ENCODE measurements around the gene DHRS2.
"Not testable (repeated sequence)": the region's sequence is repeated elsewhere in the genome, so short reads cannot be mapped to it uniquely, and the experiment has no call there.

DHRS2 gene, protein sequence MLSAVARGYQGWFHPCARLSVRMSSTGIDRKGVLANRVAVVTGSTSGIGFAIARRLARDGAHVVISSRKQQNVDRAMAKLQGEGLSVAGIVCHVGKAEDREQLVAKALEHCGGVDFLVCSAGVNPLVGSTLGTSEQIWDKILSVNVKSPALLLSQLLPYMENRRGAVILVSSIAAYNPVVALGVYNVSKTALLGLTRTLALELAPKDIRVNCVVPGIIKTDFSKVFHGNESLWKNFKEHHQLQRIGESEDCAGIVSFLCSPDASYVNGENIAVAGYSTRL

DNA sequence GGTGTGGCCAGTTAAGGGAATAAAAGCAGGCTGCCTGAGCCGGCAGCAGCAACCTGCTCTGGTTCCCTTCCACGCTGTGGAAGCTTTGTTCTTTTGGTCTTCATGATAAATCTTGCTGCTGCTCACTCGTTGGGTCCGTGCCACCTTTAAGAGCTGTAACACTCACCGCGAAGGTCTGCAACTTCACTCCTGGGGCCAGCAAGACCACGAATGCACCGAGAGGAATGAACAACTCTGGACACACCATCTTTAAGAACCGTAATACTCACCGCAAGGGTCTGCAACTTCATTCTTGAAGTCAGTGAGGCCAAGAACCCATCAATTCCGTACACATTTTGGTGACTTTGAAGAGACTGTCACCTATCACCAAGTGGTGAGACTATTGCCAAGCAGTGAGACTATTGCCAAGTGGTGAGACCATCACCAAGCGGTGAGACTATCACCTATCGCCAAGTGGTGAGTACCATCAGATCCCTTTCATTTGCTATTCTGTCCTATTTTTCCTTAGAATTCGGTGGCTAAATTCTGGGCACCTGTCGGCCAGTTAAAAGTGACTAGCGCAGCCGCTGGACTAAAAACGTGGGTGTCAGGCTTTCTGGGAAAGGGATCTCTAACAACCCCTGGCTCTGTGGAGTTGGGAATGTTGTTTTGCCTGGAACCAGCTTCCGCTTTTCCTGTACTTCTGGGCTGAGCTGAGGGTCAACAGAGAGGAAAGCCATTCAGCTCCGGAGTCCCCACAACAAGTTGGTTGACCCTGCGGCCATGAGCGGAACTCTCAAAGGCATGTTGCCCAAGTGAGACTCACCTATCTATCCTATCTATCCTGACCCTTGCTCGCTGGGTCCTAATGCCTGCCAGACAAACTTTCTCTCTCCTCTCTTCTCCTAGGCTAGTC lies at the start of gene DHRS2:
DHRS2 (plus strand) TSS at position 48 of the 895 bp plus-strand sequence. CDS start 2,501 bp downstream, outside the sequence.
- FAIRE-seq = no peak

- FAIRE-seq = no peak
These were observed 47.1 kb upstream of the DHRS2 start for GRCh38 chr14:23588884-23589598.

- no peak for FAIRE-seq
These were observed 46.6 kb upstream of the DHRS2 start for GRCh38 chr14:23589606-23590005.

GRCh38 chr14:23590198-23590597 lies 46.0 kb upstream of the DHRS2 start:
- FAIRE-seq = no peak

DNA sequence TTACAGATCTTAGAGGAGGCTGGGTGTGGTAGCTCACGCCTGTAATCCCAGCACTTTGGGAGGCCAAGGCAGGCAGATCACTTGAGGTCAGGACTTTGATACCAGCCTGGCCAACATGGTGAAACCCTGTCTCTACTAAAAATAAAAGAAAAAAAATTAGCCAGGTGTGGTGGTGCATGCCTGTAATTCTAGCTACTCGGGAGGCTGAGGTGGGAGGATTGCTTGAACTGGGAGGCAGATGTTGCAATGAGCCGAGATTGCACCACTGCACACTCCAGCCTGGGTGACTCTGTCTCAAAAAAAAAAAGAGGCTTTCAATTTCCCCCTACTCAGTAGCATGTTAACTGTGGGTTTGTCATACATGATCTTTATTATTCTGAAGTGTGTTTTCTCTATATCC lies 42.0 kb upstream of the DHRS2 start:
- not testable (repeated sequence) for FAIRE-seq

DNA sequence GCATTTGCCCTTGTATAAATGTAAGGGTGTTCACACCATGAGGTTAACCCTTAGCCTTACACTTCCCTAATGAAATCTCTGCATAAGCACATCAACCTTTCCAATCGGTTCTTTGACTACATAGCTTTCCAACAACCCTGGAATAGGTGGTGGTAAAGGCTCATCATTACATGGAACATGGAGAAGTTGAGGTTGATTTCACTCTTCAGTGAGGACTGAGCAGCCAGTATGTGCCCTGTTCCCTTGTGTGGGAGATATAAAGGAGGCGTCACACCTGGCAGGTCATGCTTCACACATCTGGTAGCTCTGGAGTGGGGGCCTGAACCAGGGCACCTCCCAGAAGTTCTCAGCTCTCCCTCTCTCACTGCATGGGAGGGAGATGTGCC lies 35.8 kb upstream of the DHRS2 start:
- FAIRE-seq = no peak

DNA sequence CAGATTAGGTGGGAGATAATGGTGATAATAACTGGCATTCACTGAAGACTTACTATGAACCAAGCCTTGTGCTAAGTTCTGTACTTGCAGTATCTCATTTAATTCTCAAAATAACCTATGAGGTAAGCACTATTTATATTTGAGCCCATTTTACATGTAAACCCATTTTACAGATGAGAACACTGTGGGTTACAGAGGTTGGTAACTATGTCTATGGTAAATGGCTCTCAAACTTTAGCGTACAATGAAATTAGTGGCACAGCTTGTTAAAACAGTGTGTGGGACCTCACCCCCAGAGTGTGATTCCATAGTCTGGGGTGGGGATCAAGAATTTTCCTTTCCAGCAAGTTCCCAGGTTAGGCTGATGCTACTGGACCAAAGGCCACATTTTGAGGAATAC lies 35.4 kb upstream of the DHRS2 start:
- no peak for FAIRE-seq

GRCh38 chr14:23601424-23601823 lies 34.7 kb upstream of the DHRS2 start:
- FAIRE-seq = no peak

GRCh38 chr14:23601845-23602180 lies 34.4 kb upstream of the DHRS2 start:
- FAIRE-seq = no peak

GRCh38 chr14:23602181-23603095 lies 33.7 kb upstream of the DHRS2 start:
- FAIRE-seq = no peak

DNA sequence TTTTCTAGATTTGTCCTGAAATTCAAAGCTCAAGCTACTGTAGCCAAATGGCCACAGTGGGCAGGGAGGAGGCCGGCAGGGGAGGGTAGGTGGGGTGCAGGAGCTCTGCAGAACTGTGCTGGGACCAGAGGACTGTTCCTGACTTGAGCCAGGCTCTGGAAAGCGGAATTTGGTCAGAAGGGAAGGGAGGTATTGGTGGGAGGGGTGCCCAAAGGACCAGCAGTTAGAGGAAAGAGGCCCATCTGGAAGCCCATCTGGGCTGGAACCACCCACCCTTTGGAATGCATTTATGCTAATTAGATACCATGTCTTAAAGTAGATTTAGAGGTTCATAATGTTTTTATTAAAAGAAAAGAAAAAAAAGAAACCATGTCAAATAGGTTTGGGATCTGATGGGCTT lies 33.1 kb upstream of the DHRS2 start:
- no peak for FAIRE-seq

DNA sequence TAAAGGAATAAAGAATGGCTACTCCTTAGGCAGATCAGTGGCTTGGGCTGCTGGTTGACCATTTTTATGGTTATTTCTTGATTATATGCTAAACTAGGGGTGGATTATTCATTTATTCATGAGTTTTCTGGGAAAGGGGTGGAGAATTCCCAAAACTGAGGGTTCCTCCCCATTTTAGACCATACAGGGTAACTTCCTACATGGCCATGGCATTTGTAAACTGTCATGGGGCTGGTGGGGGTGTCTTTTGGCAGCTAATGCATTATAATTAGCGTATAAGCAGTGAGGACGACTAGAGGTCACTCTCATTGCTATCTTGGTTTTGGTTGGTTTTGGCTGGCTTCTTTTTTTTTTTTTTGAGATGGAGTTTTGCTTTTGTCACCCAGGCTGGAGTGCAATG lies 32.0 kb upstream of the DHRS2 start:
- FAIRE-seq = no peak

- FAIRE-seq = no peak
These were observed 31.4 kb upstream of the DHRS2 start for GRCh38 chr14:23604675-23605170.

- FAIRE-seq = no peak
These were observed 30.1 kb upstream of the DHRS2 start for GRCh38 chr14:23605931-23606585.

- FAIRE-seq = no peak
These were observed 27.7 kb upstream of the DHRS2 start for GRCh38 chr14:23608454-23608853.

DNA sequence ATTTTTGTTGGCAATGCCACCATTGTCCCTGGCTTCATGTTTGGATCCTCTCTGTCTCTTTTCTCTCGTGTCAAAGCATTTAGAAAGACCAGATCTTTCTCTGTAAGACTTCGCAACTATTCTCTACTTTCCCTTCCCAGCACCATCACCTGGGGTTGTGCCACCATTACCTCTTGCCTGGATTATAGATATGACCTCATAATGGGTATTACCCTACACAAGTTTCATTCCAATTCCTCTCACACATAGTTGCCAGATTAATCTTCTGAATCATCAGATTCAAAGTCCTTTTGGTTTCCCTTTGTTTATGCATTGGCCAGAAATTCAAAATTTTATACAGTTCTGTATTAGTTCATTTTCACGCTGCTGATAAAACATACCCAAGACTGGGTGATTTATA lies 27.2 kb upstream of the DHRS2 start:
- FAIRE-seq = no peak

DNA sequence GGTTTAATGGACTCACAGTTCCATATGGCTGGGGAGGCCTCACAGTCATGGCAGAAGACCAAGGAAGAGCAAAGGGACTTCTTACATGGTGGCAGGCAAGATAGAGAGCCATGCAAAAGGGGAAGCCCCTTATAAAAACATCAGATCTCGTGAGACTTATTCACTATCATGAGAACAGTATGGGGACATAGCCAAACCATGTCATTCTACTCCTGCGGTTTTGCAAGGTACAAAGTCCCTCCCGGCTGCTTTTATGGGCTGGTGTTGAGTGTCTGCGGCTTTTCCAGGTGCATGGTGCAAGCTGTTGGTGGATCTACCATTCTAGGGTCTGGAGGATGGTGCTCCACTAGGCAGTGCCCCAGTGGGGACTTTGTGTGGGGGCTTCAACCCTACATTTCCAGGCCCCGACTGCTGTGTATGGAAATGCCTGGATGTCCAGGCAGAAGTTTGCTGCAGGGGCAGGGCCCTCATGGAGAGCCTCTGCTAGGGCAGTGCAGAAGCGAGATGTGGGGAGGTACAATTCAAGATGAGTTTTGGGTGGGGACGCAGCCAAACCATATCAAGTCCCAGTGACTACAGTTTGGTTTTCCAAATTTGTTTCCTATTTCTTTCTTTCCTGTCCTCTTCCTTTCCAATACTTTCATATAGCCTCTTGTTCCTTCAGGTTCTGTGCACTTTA lies 26.6 kb upstream of the DHRS2 start:
- FAIRE-seq = not testable (repeated sequence)

DNA sequence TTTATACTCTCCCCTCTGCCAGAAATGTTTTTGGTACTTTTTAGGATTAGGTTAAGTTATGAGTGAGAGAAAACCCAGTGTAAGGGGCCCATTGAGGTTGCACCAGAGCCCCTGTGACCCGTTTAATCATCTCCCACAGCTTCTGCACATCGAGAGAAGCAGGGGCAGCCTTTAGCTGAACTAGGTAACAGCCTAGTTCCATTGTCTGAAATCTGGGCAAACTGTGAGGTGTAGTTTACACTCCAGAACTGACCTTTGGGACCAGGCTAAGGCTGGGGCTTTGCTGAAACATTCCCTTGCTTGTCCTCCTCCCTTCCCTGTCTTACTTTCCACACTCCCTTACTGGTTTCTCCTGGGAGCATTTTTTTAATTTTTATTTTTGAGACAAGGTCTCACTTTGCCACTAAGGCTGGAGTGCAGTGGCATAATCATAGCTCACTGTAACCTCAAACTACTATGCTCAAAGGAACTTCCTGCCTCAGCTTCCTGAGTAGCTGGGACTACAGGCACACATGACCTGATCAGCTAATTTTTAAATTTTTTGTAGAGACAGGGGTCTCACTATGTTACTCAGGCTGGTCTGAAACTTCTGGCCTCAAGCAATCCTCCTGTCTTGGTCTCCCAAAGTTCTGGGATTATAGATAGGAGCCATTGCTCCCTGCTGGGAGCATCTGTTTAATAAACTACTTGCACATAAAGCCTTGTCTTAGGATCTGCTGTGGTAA lies 25.9 kb upstream of the DHRS2 start:
- FAIRE-seq = no peak

DNA sequence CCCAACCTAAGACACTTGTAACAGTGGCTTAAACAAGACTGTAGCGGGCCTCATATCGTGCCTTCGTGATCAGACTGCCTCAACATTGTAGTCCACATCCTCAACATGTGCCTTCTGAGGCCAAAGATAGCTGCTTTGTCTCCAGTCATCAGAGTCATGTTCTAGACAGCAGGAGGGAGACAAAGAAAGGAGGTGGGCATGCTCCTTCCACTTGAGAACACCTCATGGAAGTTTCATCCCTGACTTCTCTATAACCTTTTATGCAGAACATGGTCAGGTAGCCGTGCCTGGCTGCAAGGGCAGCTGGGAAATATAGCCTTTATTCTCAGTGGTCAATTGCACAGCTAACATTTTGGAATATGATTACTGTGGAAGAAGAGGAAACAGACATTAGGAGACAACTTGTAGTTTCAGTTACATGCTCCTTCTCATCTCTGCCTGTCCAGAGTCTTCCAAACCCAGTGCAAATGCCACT lies 25.3 kb upstream of the DHRS2 start:
- FAIRE-seq = no peak

GRCh38 chr14:23612354-23612732 lies 23.8 kb upstream of the DHRS2 start:
- FAIRE-seq = no peak
